ENCODE results near the gene PSAT1. TPM values are rescaled to one million over a fixed set of nuclear protein-coding genes. Genes with fewer than 3 reads are reported as not detected.

PSAT1 gene
- total RNA-seq, 1 experiment from 2014 or later = 215 TPM

DNA sequence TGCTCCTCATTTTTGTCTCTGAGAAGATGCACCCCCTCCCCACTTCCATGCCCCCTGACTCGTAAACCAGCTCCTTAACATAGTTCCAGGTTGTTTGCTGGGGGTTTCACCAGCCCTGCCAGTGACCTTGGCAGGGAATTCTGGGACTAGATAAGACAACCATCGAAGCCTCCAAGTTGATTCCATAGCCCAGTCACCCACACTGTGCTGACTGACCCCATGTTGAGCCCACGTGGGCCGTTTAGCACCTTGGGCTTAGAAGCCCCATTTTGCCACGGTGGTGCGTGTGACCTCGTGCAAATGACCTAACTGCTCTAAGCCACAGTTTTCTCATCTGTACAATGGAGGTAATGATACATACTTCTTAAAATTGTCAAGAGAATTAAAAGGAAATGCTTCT is 24.6 kb downstream of the PSAT1 start:
- Histone ChIP-seq H2AK5ac (ENCODE audit: insufficient read length, low read length) (no peak overlapping the region), H2BK12ac (ENCODE audit: insufficient read length, low read depth, low read length) (no peak overlapping the region), H3K27me3 (ENCODE audit: insufficient read depth, low read length) (no peaks in the 10 kb centered on the region), H4K8ac (replicated peaks; ENCODE audit: insufficient read length, low read depth, low read length) (no peak overlapping the region), H2BK20ac (ENCODE audit: low read depth, low read length, poor library complexity, severe bottlenecking) (no peak overlapping the region), H4K91ac (ENCODE audit: insufficient read length, low read depth, low read length) (no peak overlapping the region), H3K27ac (ENCODE audit: insufficient read length, low read depth, low read length) (no peak overlapping the region), H4K5ac (ENCODE audit: insufficient read length, low read depth, low read length) (no peak overlapping the region), H3K56ac (ENCODE audit: insufficient read length, low read depth, low read length) (no peak overlapping the region), H4K20me1 (ENCODE audit: control insufficient read depth, insufficient read depth, insufficient read length) (no peaks in the 10 kb centered on the region), H3K79me2 (ENCODE audit: insufficient read depth, low read length) (peaks cover 3% of the 10 kb centered on the region; the same call in 1 of the 2 replicates), H3K4me2 (ENCODE audit: insufficient read depth, insufficient read length, low read length) (no peak overlapping the region), H3K4me1 (ENCODE audit: insufficient read depth, low read length) (no peaks in the 10 kb centered on the region), H3K14ac (ENCODE audit: insufficient read depth, low read length) (no peak overlapping the region), H2AFZ (ENCODE audit: low read length) (no peak overlapping the region), H3K23me2 (ENCODE audit: insufficient read length, low read depth, low read length, poor library complexity, severe bottlenecking) (no peaks in the 10 kb centered on the region), H3K9me3 (ENCODE audit: control insufficient read depth, low read depth, low read length) (no peaks in the 10 kb centered on the region), H3K18ac (ENCODE audit: insufficient read length, low read depth, low read length) (no peak overlapping the region), H2BK15ac (ENCODE audit: low read depth, low read length) (no peak overlapping the region), H3K4ac (ENCODE audit: low read depth, low read length) (no peak overlapping the region), H2BK5ac (ENCODE audit: insufficient read length, low read length) (no peak overlapping the region), H3T11ph (ENCODE audit: low read length) (no peak overlapping the region), H2BK120ac (ENCODE audit: low read depth, low read length, poor library complexity, severe bottlenecking) (no peak overlapping the region), H3K23ac (ENCODE audit: insufficient read length, low read depth, low read length) (no peak overlapping the region), H3K79me1 (ENCODE audit: insufficient read depth, low read depth, low read length, poor library complexity, severe bottlenecking) (peaks cover 3% of the 10 kb centered on the region), H3K9ac (ENCODE audit: extremely low read depth, insufficient read length, low read length) (no peak overlapping the region)
- H3K4me3 Mint-ChIP-seq = no peak overlapping the region
- TF ChIP-seq, protein P1, sequence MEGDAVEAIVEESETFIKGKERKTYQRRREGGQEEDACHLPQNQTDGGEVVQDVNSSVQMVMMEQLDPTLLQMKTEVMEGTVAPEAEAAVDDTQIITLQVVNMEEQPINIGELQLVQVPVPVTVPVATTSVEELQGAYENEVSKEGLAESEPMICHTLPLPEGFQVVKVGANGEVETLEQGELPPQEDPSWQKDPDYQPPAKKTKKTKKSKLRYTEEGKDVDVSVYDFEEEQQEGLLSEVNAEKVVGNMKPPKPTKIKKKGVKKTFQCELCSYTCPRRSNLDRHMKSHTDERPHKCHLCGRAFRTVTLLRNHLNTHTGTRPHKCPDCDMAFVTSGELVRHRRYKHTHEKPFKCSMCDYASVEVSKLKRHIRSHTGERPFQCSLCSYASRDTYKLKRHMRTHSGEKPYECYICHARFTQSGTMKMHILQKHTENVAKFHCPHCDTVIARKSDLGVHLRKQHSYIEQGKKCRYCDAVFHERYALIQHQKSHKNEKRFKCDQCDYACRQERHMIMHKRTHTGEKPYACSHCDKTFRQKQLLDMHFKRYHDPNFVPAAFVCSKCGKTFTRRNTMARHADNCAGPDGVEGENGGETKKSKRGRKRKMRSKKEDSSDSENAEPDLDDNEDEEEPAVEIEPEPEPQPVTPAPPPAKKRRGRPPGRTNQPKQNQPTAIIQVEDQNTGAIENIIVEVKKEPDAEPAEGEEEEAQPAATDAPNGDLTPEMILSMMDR (conservative IDR thresholded peaks at IDR 0.05) = no peak
- no peak for DNase-seq
- H3K27ac Mint-ChIP-seq = no peak overlapping the region
- H3K4me1 Mint-ChIP-seq = peaks cover 7 to 11% of the 10 kb centered on the region in 2 experiments; a peak in 2 of 4 replicates
- H3K27me3 Mint-ChIP-seq (ENCODE audit: low read depth) = no peaks in the 10 kb centered on the region
- peaks cover 0 to 8% of the 10 kb centered on the region in 2 experiments; a peak in 2 of 5 replicates for H3K9me3 Mint-ChIP-seq
- no CpG with 5 or more reads among the region's 7 CpGs for WGBS (ENCODE audit: extremely low coverage, insufficient read length, low lambda C conversion rate)
- peaks cover 94 to 99% (median 96%) of the 10 kb centered on the region in 3 experiments for H3K36me3 Mint-ChIP-seq (ENCODE audit: insufficient read depth in 1 of 3, low read depth in 3 of 3)
